Calu3 (cell line): ENCODE data around the gene CENPU. TPM values are rescaled to one million over a fixed set of nuclear protein-coding genes. Genes with fewer than 3 reads are reported as not detected.

ENCODE experiments used
- BruUV-seq: library from RNA; stranded (reverse); fragments of 400-500 nt; replicated peaks from 2 replicates; lab custom pipeline; 2021; lab: Mats Ljungman, UMichigan
- CTCF ChIA-PET: fragments of 300-600 bp; sonication (Branson Sonifier 250); formaldehyde crosslinking; loops from one replicate; lab custom pipeline; 2022; ENCODE audit warnings: antibody characterized with exemption; lab: Charles Lee
- DNase-seq: peaks from one replicate; pipeline ENCODE4 v3.0.0; 2022
- H3K27ac Mint-ChIP-seq: one replicate; pipeline ENCODE4 v1.8.0; 2022; ENCODE audit warnings: mixed read lengths; ENCODE audit not compliant: unreplicated experiment
- H3K27me3 Mint-ChIP-seq: one replicate; pipeline ENCODE4 v1.8.0; 2022; ENCODE audit warnings: mixed read lengths; ENCODE audit not compliant: unreplicated experiment
- H3K36me3 Mint-ChIP-seq: one replicate; pipeline ENCODE4 v1.8.0; 2022; ENCODE audit warnings: mild to moderate bottlenecking, moderate library complexity, mixed read lengths; ENCODE audit not compliant: insufficient read depth, unreplicated experiment
- H3K4me1 Mint-ChIP-seq: one replicate; pipeline ENCODE4 v1.8.0; 2022; ENCODE audit warnings: mild to moderate bottlenecking, low read depth, mixed read lengths; ENCODE audit not compliant: unreplicated experiment
- H3K4me3 Mint-ChIP-seq: one replicate; pipeline ENCODE4 v1.8.0; 2022; ENCODE audit warnings: mild to moderate bottlenecking, low read depth, moderate library complexity, mixed read lengths; ENCODE audit not compliant: unreplicated experiment
- H3K9me3 Mint-ChIP-seq: one replicate; pipeline ENCODE4 v1.8.0; 2022; ENCODE audit warnings: low read depth, mixed read lengths; ENCODE audit not compliant: unreplicated experiment
- intact Hi-C: fragments of 100-400 bp; cut with micrococcal nuclease; formaldehyde crosslinking; loops from one replicate; pipeline ENCODE4 v1.10.0; 2022; ENCODE audit not compliant: unreplicated experiment
- total RNA-seq: library from RNA; stranded (reverse); gene quantifications from 2 replicates; pipeline ENCODE4 v1.2.3, GENCODE V29; 2022
- TF ChIP-seq, protein P1 (sequence below): fragments of 200-600 bp; IDR thresholded peaks from one replicate; pipeline ENCODE4 v1.8.0; 2022; ENCODE audit warnings: antibody characterized with exemption; ENCODE audit not compliant: unreplicated experiment

CENPU gene
- total RNA-seq, 1 experiment from 2014 or later: 79.2 TPM

DNA sequence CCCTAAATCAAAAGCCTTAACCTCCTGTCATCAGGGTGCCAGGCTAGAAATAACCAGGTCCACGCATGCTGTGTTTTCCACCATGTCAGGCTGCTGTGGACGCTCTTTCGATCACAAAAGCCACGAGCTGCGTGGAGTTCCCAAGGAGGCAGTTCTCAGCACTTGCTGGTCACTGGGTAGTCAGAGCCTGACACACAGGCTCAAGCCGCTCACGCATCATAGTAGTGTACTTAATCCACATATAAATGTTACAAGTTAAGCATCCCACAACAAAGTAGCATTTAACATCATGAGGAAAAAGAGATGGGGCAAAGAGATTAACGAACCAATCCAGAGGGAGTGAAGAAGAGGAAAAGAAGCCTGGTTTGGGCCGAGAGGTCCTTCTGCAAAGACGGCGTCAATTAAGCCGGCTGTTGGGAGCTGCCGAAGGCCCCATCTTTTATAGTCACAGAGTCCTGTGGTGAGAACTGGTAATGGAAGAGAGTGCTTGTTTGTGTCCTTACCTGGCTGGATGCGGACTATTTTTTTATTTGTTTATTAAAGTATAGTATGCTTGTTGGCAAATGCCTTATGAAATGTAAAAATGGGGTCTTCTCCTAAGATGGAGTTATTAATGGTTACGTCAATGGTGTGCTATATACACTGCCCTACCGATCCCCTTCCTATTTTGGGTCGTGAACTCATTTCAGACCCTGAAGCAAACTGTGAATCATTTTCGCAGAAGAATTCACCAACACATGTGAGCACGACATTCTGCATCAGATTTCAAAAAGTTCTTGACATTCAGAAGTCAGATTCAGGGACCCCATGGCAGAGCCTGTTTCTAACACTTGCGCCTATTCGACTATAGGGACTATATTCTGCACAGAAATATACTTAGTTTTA lies 83.7 kb downstream of the CENPU start:
- TF ChIP-seq, protein P1, sequence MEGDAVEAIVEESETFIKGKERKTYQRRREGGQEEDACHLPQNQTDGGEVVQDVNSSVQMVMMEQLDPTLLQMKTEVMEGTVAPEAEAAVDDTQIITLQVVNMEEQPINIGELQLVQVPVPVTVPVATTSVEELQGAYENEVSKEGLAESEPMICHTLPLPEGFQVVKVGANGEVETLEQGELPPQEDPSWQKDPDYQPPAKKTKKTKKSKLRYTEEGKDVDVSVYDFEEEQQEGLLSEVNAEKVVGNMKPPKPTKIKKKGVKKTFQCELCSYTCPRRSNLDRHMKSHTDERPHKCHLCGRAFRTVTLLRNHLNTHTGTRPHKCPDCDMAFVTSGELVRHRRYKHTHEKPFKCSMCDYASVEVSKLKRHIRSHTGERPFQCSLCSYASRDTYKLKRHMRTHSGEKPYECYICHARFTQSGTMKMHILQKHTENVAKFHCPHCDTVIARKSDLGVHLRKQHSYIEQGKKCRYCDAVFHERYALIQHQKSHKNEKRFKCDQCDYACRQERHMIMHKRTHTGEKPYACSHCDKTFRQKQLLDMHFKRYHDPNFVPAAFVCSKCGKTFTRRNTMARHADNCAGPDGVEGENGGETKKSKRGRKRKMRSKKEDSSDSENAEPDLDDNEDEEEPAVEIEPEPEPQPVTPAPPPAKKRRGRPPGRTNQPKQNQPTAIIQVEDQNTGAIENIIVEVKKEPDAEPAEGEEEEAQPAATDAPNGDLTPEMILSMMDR: no peak
- H3K36me3 Mint-ChIP-seq: peaks cover 29% of the 10 kb centered on the region
- no peak for DNase-seq
- intact Hi-C loops: loop anchor here (5.0 kb wide), 1 partner anchor 383 kb away; no protein-coding TSS in a partner anchor
- H3K27me3 Mint-ChIP-seq: no peaks in the 10 kb centered on the region
- TSS peak; percentile 95 for BruUV-seq
- H3K4me1 Mint-ChIP-seq: peaks cover 19% of the 10 kb centered on the region
- peak overlapping the region; percentile 73 for H3K4me3 Mint-ChIP-seq
- peak overlapping the region; percentile 37 for H3K27ac Mint-ChIP-seq
- CTCF ChIA-PET: interaction anchor here (0.6 to 1.0 kb wide), 6 partner anchors 62 to 1427 kb away, joined by 3 to 5 read pairs (median 4); no protein-coding TSS in a partner anchor
- no peaks in the 10 kb centered on the region for H3K9me3 Mint-ChIP-seq

DNA sequence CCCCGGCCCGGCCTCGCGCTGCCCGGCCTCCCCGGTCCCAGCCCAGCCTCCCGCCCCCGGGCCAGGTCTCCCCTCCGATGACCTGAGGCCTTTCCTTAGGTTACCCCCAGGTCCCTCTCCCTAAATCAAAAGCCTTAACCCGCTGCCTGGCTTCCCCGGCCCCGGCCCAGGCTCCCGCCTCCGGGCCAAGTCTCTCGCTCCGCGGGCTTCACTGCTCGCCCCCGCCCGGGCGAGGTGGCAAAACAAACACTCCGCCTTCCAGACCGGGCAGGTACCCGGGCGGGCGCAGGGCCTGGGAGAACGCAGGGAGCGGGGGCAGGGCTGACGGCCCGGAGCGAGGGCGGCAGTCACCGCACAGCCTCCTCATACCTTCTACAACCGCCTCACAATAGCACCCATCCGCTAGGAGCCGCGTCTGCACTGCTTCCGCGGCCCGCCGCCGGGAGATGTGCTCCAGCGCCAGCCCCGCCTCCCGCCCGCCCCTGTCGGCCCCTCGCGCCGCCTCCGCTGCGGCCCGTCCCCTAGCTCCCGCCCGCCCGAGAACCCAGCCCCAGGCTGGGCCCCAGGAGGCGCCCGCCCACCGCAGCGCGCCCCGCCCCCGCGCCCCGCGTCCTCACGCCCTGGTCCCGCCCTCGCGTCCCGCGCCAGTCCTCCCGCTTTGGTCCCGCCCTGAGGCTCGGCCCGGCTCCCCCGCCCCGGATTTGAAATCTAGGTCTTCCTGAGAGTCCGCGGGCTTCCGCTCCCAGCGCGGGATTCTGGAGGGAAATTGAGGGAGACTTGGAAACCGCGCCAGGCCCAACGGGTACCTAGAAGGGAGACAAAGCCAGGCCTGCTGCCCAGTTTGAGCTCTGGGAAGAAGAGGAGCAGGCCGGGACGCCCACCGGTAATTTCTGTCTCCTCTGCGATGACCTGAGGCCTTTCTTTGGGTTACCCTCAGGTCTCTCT lies 84.6 kb downstream of the CENPU start, which contains the start of the genes CASP3 and PRIMPOL:
Gene CASP3 (minus strand): TSS at position 422 of the 945 bp plus-strand sequence. CDS start 10,994 bp downstream, outside the sequence.
Gene PRIMPOL (plus strand): TSS at position 713 of the 945 bp plus-strand sequence. CDS start 7,403 bp downstream, outside the sequence.
- peaks cover 19% of the 10 kb centered on the region for H3K4me1 Mint-ChIP-seq
- DNase-seq: peak; percentile 95
- no peaks in the 10 kb centered on the region for H3K27me3 Mint-ChIP-seq
- TF ChIP-seq, protein P1: no peak
- peak within 1 kb of the TSS; percentile 77 for H3K27ac Mint-ChIP-seq
- H3K36me3 Mint-ChIP-seq: peaks cover 29% of the 10 kb centered on the region
- H3K9me3 Mint-ChIP-seq: no peaks in the 10 kb centered on the region
- peak within 1 kb of the TSS; percentile 73 for H3K4me3 Mint-ChIP-seq
- intact Hi-C loops: loop anchor here (5.0 kb wide), 1 partner anchor 382 kb away; no protein-coding TSS in a partner anchor
- CTCF ChIA-PET: interaction anchor here (0.6 to 1.0 kb wide), 6 partner anchors 61 to 1428 kb away, joined by 3 to 5 read pairs (median 4); no protein-coding TSS in a partner anchor
- BruUV-seq: no TSS peak

DNA sequence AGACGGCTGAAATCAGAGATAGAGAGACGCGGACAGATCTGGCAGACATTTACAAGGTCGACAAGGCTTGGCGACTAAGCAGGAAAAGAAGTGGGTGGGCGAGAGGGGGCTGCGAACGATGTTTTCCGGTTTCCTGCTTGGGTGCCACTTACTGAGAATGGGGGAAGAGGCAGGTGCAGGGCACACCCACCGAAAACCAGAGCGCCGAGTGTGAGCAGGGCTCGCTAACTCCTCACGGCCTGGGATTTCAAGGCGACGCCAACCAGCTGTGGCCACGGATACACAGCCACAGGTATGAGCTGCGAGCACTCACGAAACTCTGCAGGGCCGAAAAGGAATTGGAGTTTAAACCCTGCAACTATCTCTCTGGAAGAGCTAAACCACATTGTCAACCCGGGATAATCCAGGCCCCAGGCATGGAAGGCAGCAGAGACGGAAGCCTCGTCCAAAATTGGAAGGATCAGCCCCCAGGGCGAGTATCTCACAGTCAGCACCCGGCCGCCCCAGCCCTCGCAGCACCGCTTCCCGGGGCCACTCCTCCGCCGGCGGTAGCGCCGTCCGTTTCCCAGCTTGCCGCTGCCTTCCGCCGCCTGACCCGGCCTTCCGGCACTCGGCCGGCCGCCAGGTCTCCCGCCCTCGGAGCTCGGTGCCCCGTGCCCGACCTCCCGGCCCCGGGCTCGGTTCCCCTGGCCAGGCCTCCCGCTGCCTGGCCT lies 85.4 kb downstream of the CENPU start:
- intact Hi-C loops: loop anchor here (5.0 kb wide), 1 partner anchor 381 kb away; no protein-coding TSS in a partner anchor
- Mint-ChIP-seq H3K36me3 (peaks cover 29% of the 10 kb centered on the region), H3K4me3 (peak overlapping the region; percentile 73), H3K9me3 (no peaks in the 10 kb centered on the region), H3K27ac (peak overlapping the region; percentile 77), H3K4me1 (peaks cover 19% of the 10 kb centered on the region), H3K27me3 (no peaks in the 10 kb centered on the region)
- TF ChIP-seq, protein P1: no peak
- CTCF ChIA-PET: no interaction called here
- DNase-seq: peak; percentile 39
- BruUV-seq: no TSS peak
